ENCODE results near the gene SSH2. TPM values are rescaled to one million over a fixed set of nuclear protein-coding genes. Genes with fewer than 3 reads are reported as not detected.
A peak's percentile ranks its signal among the peaks of the same experiment; 100 is the strongest.

The SSH2 gene
- total and polyA plus RNA-seq, 7 experiments from 2014 or later, result 33.9 to 109 (median 76.2) TPM

DNA sequence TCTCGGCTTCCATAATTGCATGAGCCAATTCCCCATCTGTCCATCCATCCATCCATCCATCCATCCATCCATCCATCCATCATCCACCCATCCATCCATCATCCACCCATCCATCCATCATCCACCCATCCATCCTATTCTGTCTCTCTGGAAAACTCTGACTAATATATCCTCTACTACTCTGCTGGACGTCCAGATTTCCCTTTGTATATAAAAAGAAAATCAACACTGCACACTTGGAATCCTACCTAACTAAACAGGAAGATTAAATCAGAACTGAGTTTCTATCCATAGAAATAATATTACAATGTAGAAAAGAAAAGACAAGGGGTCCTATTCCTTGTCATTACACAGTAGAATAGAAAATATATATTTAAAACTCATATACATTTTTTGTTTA lies 157.0 kb downstream of the SSH2 start:
- Histone ChIP-seq H3K4me3 (ENCODE audit: low read length) (no peak overlapping the region), H3K27ac (ENCODE audit: low read depth, low read length) (no peak overlapping the region), H3K4me1 (ENCODE audit: control insufficient read depth in 2 of 2, insufficient read depth in 2 of 2, low read length in 2 of 2) (no peaks in the 10 kb centered on the region), H3K36me3 (ENCODE audit: control insufficient read depth in 2 of 3, insufficient read depth in 3 of 3, low read length in 3 of 3) (no peaks in the 10 kb centered on the region), H3K27me3 (ENCODE audit: control insufficient read depth in 2 of 2, insufficient read depth in 2 of 2, low read length in 2 of 2) (no peaks in the 10 kb centered on the region), H3K9me3 (ENCODE audit: control insufficient read depth in 2 of 3, low read length in 3 of 3) (no peaks in the 10 kb centered on the region)
- POLR2A ChIA-PET, result no interaction called here
- H3K4me3 Mint-ChIP-seq, result no peak overlapping the region
- no peaks in the 10 kb centered on the region for H3K9me3 Mint-ChIP-seq
- peak overlapping the region in 1 of 9 donors; percentile 52 for H3K27ac Mint-ChIP-seq
- H3K4me1 Mint-ChIP-seq, result peaks cover 0 to 8% (median 0%) of the 10 kb centered on the region in 7 donors
- peaks cover 0 to 27% (median 4%) of the 10 kb centered on the region in 5 donors for H3K36me3 Mint-ChIP-seq
- no peak for ATAC-seq
- CTCF ChIA-PET, result no interaction called here
- intact Hi-C loops (cut with micrococcal nuclease), result no loop called here
- no peak for DNase-seq
- no peaks in the 10 kb centered on the region for H3K27me3 Mint-ChIP-seq

DNA sequence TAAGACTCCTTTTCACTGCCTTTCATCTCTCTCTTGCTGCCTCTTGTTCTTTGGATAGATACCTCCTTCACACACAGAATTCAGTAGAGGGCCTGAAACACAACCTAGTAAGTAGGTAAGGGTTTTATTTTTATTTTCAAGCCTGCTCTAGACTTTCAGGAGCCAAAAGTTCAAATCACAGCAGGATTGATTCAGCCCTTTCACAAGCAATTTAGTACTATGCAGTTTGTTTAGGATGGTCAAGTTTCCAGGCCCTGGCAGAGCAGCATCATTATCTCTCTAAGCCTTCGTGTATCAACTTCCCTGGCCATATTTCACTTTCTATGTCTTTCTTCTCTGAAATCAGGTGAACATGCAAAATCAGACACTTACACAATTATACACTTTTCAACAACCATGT lies 158.5 kb downstream of the SSH2 start:
- ChIA-PET POLR2A (no interaction called here), CTCF (interaction anchor here (0.6 kb wide), 2 partner anchors 49 to 117 kb away, joined by 3 read pairs; no protein-coding TSS in a partner anchor)
- no peaks in the 10 kb centered on the region for H3K27me3 Mint-ChIP-seq

DNA sequence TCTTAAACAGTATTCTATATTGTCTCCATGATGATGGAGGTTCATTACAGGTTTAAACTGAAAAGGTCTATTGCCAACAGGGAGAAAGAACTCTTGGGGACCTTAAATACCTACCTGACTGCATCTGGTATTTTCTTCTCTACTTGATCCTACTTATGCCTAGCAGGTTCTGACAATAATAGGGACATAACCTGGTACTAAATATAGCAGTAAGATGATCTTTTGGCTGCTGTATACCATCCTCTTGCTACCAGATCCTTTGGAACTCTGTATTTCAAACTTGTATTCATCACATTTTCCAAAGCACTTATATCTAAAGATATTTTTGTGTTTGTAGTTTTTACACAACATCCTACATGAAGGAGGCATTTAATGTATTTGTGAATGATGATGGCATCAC lies 160.8 kb downstream of the SSH2 start:
- Mint-ChIP-seq H3K4me3 (no peak overlapping the region), H3K9me3 (no peaks in the 10 kb centered on the region), H3K36me3 (peaks cover 0 to 7% (median 0%) of the 10 kb centered on the region in 5 donors), H3K4me1 (peaks cover 0 to 8% (median 2%) of the 10 kb centered on the region in 7 donors), H3K27ac (no peak overlapping the region), H3K27me3 (no peaks in the 10 kb centered on the region)
- ChIA-PET CTCF (interaction anchor here (1.0 to 1.6 kb wide), 3 partner anchors 10 to 195 kb away, joined by 4 to 5 read pairs (median 5); no protein-coding TSS in a partner anchor), POLR2A (interaction anchor here (0.7 to 0.8 kb wide), 2 partner anchors 8 to 10 kb away, joined by 3 to 4 read pairs; no protein-coding TSS in a partner anchor)
- intact Hi-C loops (cut with micrococcal nuclease), result loop anchor here in 1 of 2 donors (10.0 kb wide), 1 partner anchor 474 kb away; the partner anchor contains the start of gene NUFIP2
- Histone ChIP-seq H3K9me3 (ENCODE audit: control insufficient read depth in 2 of 3, low read length in 3 of 3) (no peaks in the 10 kb centered on the region), H3K27me3 (ENCODE audit: control insufficient read depth in 2 of 2, insufficient read depth in 2 of 2, low read length in 2 of 2) (no peaks in the 10 kb centered on the region), H3K36me3 (ENCODE audit: control insufficient read depth in 2 of 3, insufficient read depth in 3 of 3, low read length in 3 of 3) (no peaks in the 10 kb centered on the region), H3K27ac (ENCODE audit: low read depth, low read length) (no peak overlapping the region), H3K4me1 (ENCODE audit: control insufficient read depth in 2 of 2, insufficient read depth in 2 of 2, low read length in 2 of 2) (no peaks in the 10 kb centered on the region), H3K4me3 (ENCODE audit: low read length) (no peak overlapping the region)
- ATAC-seq (no peak), DNase-seq (no peak)

More for the DNA sequence above, 158.5 kb downstream of the SSH2 start:
- Mint-ChIP-seq H3K4me1 (peaks cover 0 to 8% (median 2%) of the 10 kb centered on the region in 7 donors), H3K9me3 (no peaks in the 10 kb centered on the region), H3K27ac (peak overlapping the region in 1 of 9 donors; percentile 46), H3K4me3 (no peak overlapping the region), H3K36me3 (peaks cover 0 to 22% (median 0%) of the 10 kb centered on the region in 5 donors)
- no peaks in the 10 kb centered on the region for H3K36me3 ChIP-seq (ENCODE audit: control insufficient read depth in 2 of 3, insufficient read depth in 3 of 3, low read length in 3 of 3)
- intact Hi-C loops (cut with micrococcal nuclease), result no loop called here
- DNase-seq, result no peak
- H3K4me3 ChIP-seq (ENCODE audit: low read length), result no peak overlapping the region
- no peaks in the 10 kb centered on the region for H3K4me1 ChIP-seq (ENCODE audit: control insufficient read depth in 2 of 2, insufficient read depth in 2 of 2, low read length in 2 of 2)
- no peaks in the 10 kb centered on the region for H3K27me3 ChIP-seq (ENCODE audit: control insufficient read depth in 2 of 2, insufficient read depth in 2 of 2, low read length in 2 of 2)
- no peak overlapping the region for H3K27ac ChIP-seq (ENCODE audit: low read depth, low read length)
- no peak for ATAC-seq
- no peaks in the 10 kb centered on the region for H3K9me3 ChIP-seq (ENCODE audit: control insufficient read depth in 2 of 3, low read length in 3 of 3)

DNA sequence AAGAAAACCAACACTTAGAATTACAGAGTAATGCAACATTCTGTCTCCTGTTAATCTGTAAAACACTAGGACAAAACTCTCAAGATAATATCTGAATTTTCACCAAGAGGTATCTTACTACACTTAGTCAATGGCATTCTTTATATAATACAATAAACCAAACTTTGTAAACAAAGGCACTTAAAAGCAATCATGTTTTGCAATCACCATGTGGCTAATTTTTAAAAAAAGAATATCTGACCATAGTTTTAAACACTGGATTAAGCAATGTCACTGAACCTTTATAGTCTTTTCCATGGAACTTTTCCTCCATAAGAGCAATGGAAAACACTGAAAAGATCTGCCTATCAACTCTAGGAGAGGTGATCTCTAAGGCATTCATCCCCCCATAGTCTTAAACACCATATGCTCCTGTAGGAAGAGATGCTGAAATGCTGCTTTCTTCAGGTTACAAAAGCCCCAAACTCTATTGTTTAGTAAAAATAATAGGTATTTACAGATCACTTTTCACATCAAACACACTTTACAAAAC lies 163.2 kb downstream of the SSH2 start:
- Mint-ChIP-seq H3K27me3 (no peaks in the 10 kb centered on the region), H3K9me3 (no peaks in the 10 kb centered on the region), H3K36me3 (peaks cover 0 to 4% (median 0%) of the 10 kb centered on the region in 5 donors), H3K27ac (peak overlapping the region in 1 of 9 donors; percentile 34), H3K4me1 (peaks cover 2 to 13% (median 6%) of the 10 kb centered on the region in 7 donors), H3K4me3 (no peak overlapping the region)
- Histone ChIP-seq H3K9me3 (ENCODE audit: control insufficient read depth in 2 of 3, low read length in 3 of 3) (no peaks in the 10 kb centered on the region), H3K27ac (ENCODE audit: low read depth, low read length) (no peak overlapping the region), H3K27me3 (ENCODE audit: control insufficient read depth in 2 of 2, insufficient read depth in 2 of 2, low read length in 2 of 2) (no peaks in the 10 kb centered on the region), H3K36me3 (ENCODE audit: control insufficient read depth in 2 of 3, insufficient read depth in 3 of 3, low read length in 3 of 3) (no peaks in the 10 kb centered on the region), H3K4me1 (ENCODE audit: control insufficient read depth in 2 of 2, insufficient read depth in 2 of 2, low read length in 2 of 2) (peaks cover 0 to 6% of the 10 kb centered on the region in 2 donors), H3K4me3 (ENCODE audit: low read length) (no peak overlapping the region)
- POLR2A ChIA-PET, result interaction anchor here (3.1 kb wide), 1 partner anchor 149 kb away, joined by 8 read pairs; no protein-coding TSS in a partner anchor
- CTCF ChIA-PET, result interaction anchor here (1.7 kb wide), 1 partner anchor 12 kb away, joined by 6 read pairs; no protein-coding TSS in a partner anchor
- ATAC-seq, result no peak
- no peak for DNase-seq
- intact Hi-C loops (cut with micrococcal nuclease), result loop anchor here in 1 of 2 donors (10.0 kb wide), 1 partner anchor 472 kb away; the partner anchor contains the start of gene NUFIP2

DNA sequence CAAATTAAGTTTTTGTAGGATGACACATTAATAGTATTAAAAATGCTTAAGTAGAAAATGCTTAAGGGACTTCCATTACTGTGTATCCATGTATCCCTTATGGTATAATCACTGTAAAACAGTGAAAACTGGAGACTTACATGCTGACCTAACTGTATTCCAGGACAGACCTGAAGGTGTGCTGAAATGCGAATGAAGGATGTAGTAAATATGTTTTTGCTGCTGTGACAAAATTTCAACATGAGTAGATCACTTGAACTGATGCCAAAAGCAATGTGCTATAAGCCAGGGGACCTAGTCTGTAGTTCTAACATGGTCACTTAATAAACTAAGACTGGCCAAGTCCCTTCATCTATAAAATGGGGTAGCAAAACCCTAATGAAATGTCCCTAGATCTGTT lies 165.3 kb downstream of the SSH2 start:
- no peaks in the 10 kb centered on the region for H3K27me3 Mint-ChIP-seq
- H3K36me3 Mint-ChIP-seq, result peaks cover 0 to 2% (median 0%) of the 10 kb centered on the region in 5 donors
- DNase-seq (no peak), ATAC-seq (no peak)
- no peaks in the 10 kb centered on the region for H3K27me3 ChIP-seq (ENCODE audit: control insufficient read depth in 2 of 2, insufficient read depth in 2 of 2, low read length in 2 of 2)
- intact Hi-C loops (cut with micrococcal nuclease), result loop anchor here (5.0 to 10.0 kb wide), 3 partner anchors 127 to 470 kb away; partner anchors contain the start of genes NUFIP2 (in 1 of the 2) and TAOK1 (in 1 of the 2)
- H3K9me3 Mint-ChIP-seq, result peaks cover 0 to 2% (median 0%) of the 10 kb centered on the region in 11 donors
- POLR2A ChIA-PET, result interaction anchor here (0.7 to 1.5 kb wide), 6 partner anchors 29 to 118 kb away, joined by 3 to 7 read pairs (median 4); no protein-coding TSS in a partner anchor
- H3K4me1 Mint-ChIP-seq, result peaks cover under 1 to 21% (median 15%) of the 10 kb centered on the region in 7 donors
- H3K27ac Mint-ChIP-seq, result peak overlapping the region in 2 of 9 donors; percentile 5 to 59
- no peak overlapping the region for H3K4me3 ChIP-seq (ENCODE audit: low read length)
- no peaks in the 10 kb centered on the region for H3K9me3 ChIP-seq (ENCODE audit: control insufficient read depth in 2 of 3, low read length in 3 of 3)
- CTCF ChIA-PET, result interaction anchor here (0.6 kb wide), 1 partner anchor 43 kb away, joined by 5 read pairs; no protein-coding TSS in a partner anchor
- H3K4me3 Mint-ChIP-seq, result no peak overlapping the region
- H3K27ac ChIP-seq (ENCODE audit: low read depth, low read length), result no peak overlapping the region
- H3K36me3 ChIP-seq (ENCODE audit: control insufficient read depth in 2 of 3, insufficient read depth in 3 of 3, low read length in 3 of 3), result peaks cover 0 to 5% (median 0%) of the 10 kb centered on the region in 3 experiments
- peaks cover 1 to 9% of the 10 kb centered on the region in 2 donors for H3K4me1 ChIP-seq (ENCODE audit: control insufficient read depth in 2 of 2, insufficient read depth in 2 of 2, low read length in 2 of 2)

DNA sequence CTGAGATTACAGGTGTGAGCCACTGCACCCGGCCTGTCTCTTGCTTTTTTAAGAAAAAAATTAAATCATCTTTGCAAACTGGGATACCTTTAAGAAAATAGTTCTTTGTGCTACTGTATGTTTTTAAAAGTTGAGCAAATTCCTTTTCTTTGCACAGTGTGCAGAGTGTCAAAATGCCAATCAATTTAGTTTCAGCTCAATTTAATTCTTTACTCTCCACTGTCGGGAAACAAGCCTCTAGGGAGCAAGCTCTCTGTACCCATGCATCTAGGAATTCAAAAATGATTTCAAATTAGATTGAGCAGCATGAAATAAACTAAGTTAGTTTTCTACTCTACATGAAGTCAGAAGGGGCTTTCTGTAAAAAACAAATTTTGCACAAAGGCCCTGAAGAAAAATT lies 165.8 kb downstream of the SSH2 start:
- CTCF ChIA-PET, result interaction anchor here (0.6 kb wide), 1 partner anchor 42 kb away, joined by 5 read pairs; no protein-coding TSS in a partner anchor
- no peak overlapping the region for H3K4me3 Mint-ChIP-seq
- peaks cover 5 to 24% (median 21%) of the 10 kb centered on the region in 7 donors for H3K4me1 Mint-ChIP-seq
- intact Hi-C loops (cut with micrococcal nuclease), result loop anchor here (5.0 to 10.0 kb wide), 3 partner anchors 127 to 469 kb away; partner anchors contain the start of genes NUFIP2 (in 1 of the 2) and TAOK1 (in 1 of the 2)
- ATAC-seq (no peak), DNase-seq (no peak)
- H3K27ac ChIP-seq (ENCODE audit: low read depth, low read length), result no peak overlapping the region
- no peaks in the 10 kb centered on the region for H3K27me3 ChIP-seq (ENCODE audit: control insufficient read depth in 2 of 2, insufficient read depth in 2 of 2, low read length in 2 of 2)
- H3K9me3 ChIP-seq (ENCODE audit: control insufficient read depth in 2 of 3, low read length in 3 of 3), result no peaks in the 10 kb centered on the region
- H3K27me3 Mint-ChIP-seq, result no peaks in the 10 kb centered on the region
- H3K4me3 ChIP-seq (ENCODE audit: low read length), result no peak overlapping the region
- POLR2A ChIA-PET, result interaction anchor here (0.7 to 1.5 kb wide), 6 partner anchors 40 to 158 kb away, joined by 3 to 7 read pairs (median 3); no protein-coding TSS in a partner anchor
- H3K36me3 Mint-ChIP-seq, result peaks cover 0 to 2% (median 0%) of the 10 kb centered on the region in 5 donors
- H3K36me3 ChIP-seq (ENCODE audit: control insufficient read depth in 2 of 3, insufficient read depth in 3 of 3, low read length in 3 of 3), result peaks cover 0 to 5% (median 0%) of the 10 kb centered on the region in 3 experiments
- peak overlapping the region in 5 of 9 donors; percentile 5 to 59 (median 34) for H3K27ac Mint-ChIP-seq
- peaks cover 0 to 2% (median 0%) of the 10 kb centered on the region in 11 donors for H3K9me3 Mint-ChIP-seq
- H3K4me1 ChIP-seq (ENCODE audit: control insufficient read depth in 2 of 2, insufficient read depth in 2 of 2, low read length in 2 of 2), result peaks cover 7 to 14% of the 10 kb centered on the region in 2 donors
